Hepatic stellate cell (primary cell): ENCODE data around the gene FAM90A1.
"Not testable (repeated sequence)": the region's sequence is repeated elsewhere in the genome, so short reads cannot be mapped to it uniquely, and the experiment has no call there.

Experiments
- DNase-seq: peaks from one replicate; pipeline ENCODE4 v3.0.0; 2011; ENCODE audit warnings: low spot score

FAM90A1 gene

GRCh38 chr12:8233935-8234495, 6.6 kb upstream of the FAM90A1 start:
- not testable (repeated sequence) for DNase-seq

GRCh38 chr12:8233300-8233855, 6.0 kb upstream of the FAM90A1 start:
- not testable (repeated sequence) for DNase-seq

GRCh38 chr12:8231666-8232608, 4.5 kb upstream of the FAM90A1 start:
- DNase-seq = peak; percentile 17

GRCh38 chr12:8231049-8231448, 3.6 kb upstream of the FAM90A1 start:
- DNase-seq = not testable (repeated sequence)

- not testable (repeated sequence) for DNase-seq
These were observed 2.1 kb upstream of the FAM90A1 start for GRCh38 chr12:8229486-8229885.

- DNase-seq = not testable (repeated sequence)
These were observed 1.2 kb upstream of the FAM90A1 start for GRCh38 chr12:8228607-8229006.

GRCh38 chr12:8227732-8228077, 287 bp upstream of the FAM90A1 start:
- not testable (repeated sequence) for DNase-seq

GRCh38 chr12:8226355-8226754, 1.1 kb downstream of the FAM90A1 start:
- DNase-seq = no peak

GRCh38 chr12:8224782-8225181, 2.6 kb downstream of the FAM90A1 start:
- not testable (repeated sequence) for DNase-seq

- DNase-seq = not testable (repeated sequence)
These were observed 3.8 kb downstream of the FAM90A1 start for GRCh38 chr12:8223646-8224045.

GRCh38 chr12:8222303-8222702, 5.1 kb downstream of the FAM90A1 start:
- DNase-seq = not testable (repeated sequence)

- not testable (repeated sequence) for DNase-seq
These were observed 5.6 kb downstream of the FAM90A1 start for GRCh38 chr12:8221844-8222243.

GRCh38 chr12:8221375-8221774, 6.0 kb downstream of the FAM90A1 start:
- DNase-seq = not testable (repeated sequence)

- DNase-seq = not testable (repeated sequence)
These were observed 8.6 kb downstream of the FAM90A1 start for GRCh38 chr12:8218711-8219382.

GRCh38 chr12:8197685-8198308, 29.6 kb downstream of the FAM90A1 start:
- peak; percentile 31 for DNase-seq

GRCh38 chr12:8188088-8188487, 39.3 kb downstream of the FAM90A1 start:
- not testable (repeated sequence) for DNase-seq

GRCh38 chr12:8184206-8184605, 43.2 kb downstream of the FAM90A1 start:
- not testable (repeated sequence) for DNase-seq

GRCh38 chr12:8183346-8183745, 44.1 kb downstream of the FAM90A1 start:
- not testable (repeated sequence) for DNase-seq

GRCh38 chr12:8182923-8183322, 44.5 kb downstream of the FAM90A1 start:
- not testable (repeated sequence) for DNase-seq

- not testable (repeated sequence) for DNase-seq
These were observed 46.1 kb downstream of the FAM90A1 start for GRCh38 chr12:8181271-8181670.

GRCh38 chr12:8179989-8180585, 47.3 kb downstream of the FAM90A1 start:
- peak; percentile 47 for DNase-seq
